Measurements from ENCODE around the gene EMILIN2. TPM values are rescaled to one million over a fixed set of nuclear protein-coding genes. Genes with fewer than 3 reads are reported as not detected.

The EMILIN2 gene
- total and polyA plus RNA-seq, 9 of the 15 experiments (the other 6 are each of a cell fraction or from before 2014, with no cell fraction given) = 0.01 to 0.40 (median 0.19) TPM

- TF ChIP-seq ZBTB40 (IDR thresholded peaks at IDR 0.05) (no peak), ZBTB40 (CRISPR knock-in tag; IDR thresholded peaks at IDR 0.05) (no peak), ZNF12 (CRISPR knock-in tag; IDR thresholded peaks at IDR 0.05) (no peak), GATAD2B (IDR thresholded peaks at IDR 0.05; ENCODE audit: borderline replicate concordance) (no peak), PHF21A (IDR thresholded peaks at IDR 0.05; ENCODE audit: borderline replicate concordance, low read depth) (no peak), NCOA1 (IDR thresholded peaks at IDR 0.05; ENCODE audit: low read depth) (no peak), FOXK1 (CRISPR knock-in tag; IDR thresholded peaks at IDR 0.05; ENCODE audit: borderline replicate concordance) (no peak), ZBTB7A (IDR thresholded peaks at IDR 0.05; ENCODE audit: borderline replicate concordance, control insufficient read depth, low read depth, low read length) (no peak), IFI16 (CRISPR knock-in tag; IDR thresholded peaks at IDR 0.05) (no peak)
Observed at GRCh38 chr18:2869207-2869606, 22.4 kb downstream of the EMILIN2 start (continued).
